IMR-90 (cell line): ENCODE results near the gene GNAI3. TPM values are rescaled to one million over a fixed set of nuclear protein-coding genes. Genes with fewer than 3 reads are reported as not detected.

Experiments used
- ATAC-seq: fragments of 200-7000 bp; cut with Tn5 transposase; 2 replicates; pipeline ENCODE4 v1.9.1; 2020; ENCODE audit warnings: low read depth, mild to moderate bottlenecking, moderate library complexity
- BruUV-seq: library from RNA; stranded (reverse); fragments of 400-500 nt; replicated peaks from 2 replicates; lab custom pipeline; 2021; lab: Mats Ljungman, UMichigan
- CTCF ChIA-PET: fragments of 300-600 bp; formaldehyde crosslinking; extraction: SDS; loops from one replicate; lab custom pipeline; 2021; ENCODE audit warnings: antibody characterized with exemption; lab: Yijun Ruan, JAX
- POLR2A ChIA-PET: fragments of 300-600 bp; sonication (Branson Sonifier 250); formaldehyde crosslinking; loops from one replicate; lab custom pipeline; 2022; ENCODE audit warnings: antibody characterized with exemption; ENCODE audit not compliant: unreplicated experiment; lab: Charles Lee
- DNase-seq: peaks from one replicate; pipeline ENCODE4 v3.0.0; 2013
- H2AFZ ChIP-seq: replicated peaks from 2 replicates; pipeline ENCODE3; 2013; ENCODE audit warnings: low read length, mild to moderate bottlenecking; ENCODE audit not compliant: poor library complexity
- H2AK5ac ChIP-seq: 2 replicates; pipeline ENCODE4 v1.6.1; 2013; ENCODE audit warnings: low read depth, low read length, inconsistent platforms
- H2AK9ac ChIP-seq: replicated peaks from 2 replicates; pipeline ENCODE3; 2013; ENCODE audit warnings: mild to moderate bottlenecking, low read depth, low read length, moderate library complexity; ENCODE audit not compliant: poor library complexity
- H2BK120ac ChIP-seq: 2 replicates; pipeline ENCODE4 v1.6.1; 2013; ENCODE audit warnings: low read depth, low read length, inconsistent platforms
- H2BK15ac ChIP-seq: 3 replicates; pipeline ENCODE4 v1.6.1; 2013; ENCODE audit warnings: low read depth, low read length, inconsistent platforms
- H2BK20ac ChIP-seq: 2 replicates; pipeline ENCODE4 v1.6.1; 2013; ENCODE audit warnings: low read depth, mild to moderate bottlenecking, inconsistent platforms, low read length, moderate library complexity
- H2BK5ac ChIP-seq: 2 replicates; pipeline ENCODE4 v1.6.1; 2013; ENCODE audit warnings: mild to moderate bottlenecking, low read depth, low read length, inconsistent platforms; ENCODE audit not compliant: poor library complexity, severe bottlenecking
- H3K14ac ChIP-seq: replicated peaks from 2 replicates; pipeline ENCODE4 v1.6.1; 2013; ENCODE audit warnings: low read depth, low read length, inconsistent platforms
- H3K18ac ChIP-seq: 2 replicates; pipeline ENCODE4 v1.6.1; 2013; ENCODE audit warnings: low read depth, low read length, control low read depth
- H3K23ac ChIP-seq: 2 replicates; pipeline ENCODE4 v1.6.1; 2013; ENCODE audit warnings: low read depth, low read length, inconsistent platforms
- H3K27ac ChIP-seq: 2 replicates; pipeline ENCODE4 v1.5.1; 2013; ENCODE audit warnings: mild to moderate bottlenecking, control low read depth, low read length; ENCODE audit not compliant: insufficient read depth
- H3K27me3 ChIP-seq: 2 replicates; pipeline ENCODE4 v1.6.1; 2013; ENCODE audit warnings: low read length; ENCODE audit not compliant: control insufficient read depth, insufficient read depth
- H3K36me3 ChIP-seq: 2 replicates; pipeline ENCODE4 v1.6.1; 2013; ENCODE audit warnings: low read length, mixed read lengths; ENCODE audit not compliant: control insufficient read depth, insufficient read depth
- H3K4ac ChIP-seq: 2 replicates; pipeline ENCODE4 v1.6.1; 2013; ENCODE audit warnings: low read depth, low read length, inconsistent platforms
- H3K4me1 ChIP-seq: 2 replicates; pipeline ENCODE4 v1.6.1; 2013; ENCODE audit warnings: low read length, mixed read lengths; ENCODE audit not compliant: control insufficient read depth, insufficient read depth
- H3K4me2 ChIP-seq: 2 replicates; pipeline ENCODE4 v1.6.1; 2013; ENCODE audit warnings: low read depth, mild to moderate bottlenecking, control low read depth, low read length, moderate library complexity
- H3K4me3 ChIP-seq: 2 replicates; pipeline ENCODE4 v1.5.1; 2013; ENCODE audit warnings: low read depth, mild to moderate bottlenecking, control low read depth, low read length, moderate library complexity; ENCODE audit not compliant: insufficient read depth
- H3K56ac ChIP-seq: 2 replicates; pipeline ENCODE4 v1.6.1; 2013; ENCODE audit warnings: low read length, inconsistent platforms; ENCODE audit not compliant: insufficient read depth; ENCODE audit errors: extremely low read depth
- H3K79me1 ChIP-seq, 2 experiments: 2 replicates each; pipeline ENCODE4 v1.6.1; 2013; ENCODE audit warnings: low read length in 2 of 2, inconsistent platforms in 1 of 2, low read depth in 1 of 2
- H3K9ac ChIP-seq: 2 replicates; pipeline ENCODE4 v1.6.1; 2013; ENCODE audit warnings: low read depth, low read length, control low read depth
- H3K9me1 ChIP-seq: 2 replicates; pipeline ENCODE4 v1.6.1; 2013; ENCODE audit warnings: low read length, inconsistent platforms; ENCODE audit not compliant: insufficient read depth
- H3K9me3 ChIP-seq: 2 replicates; pipeline ENCODE4 v1.6.1; 2013; ENCODE audit warnings: low read length; ENCODE audit not compliant: control insufficient read depth, insufficient read depth
- H4K20me1 ChIP-seq: 2 replicates; pipeline ENCODE4 v1.6.1; 2013; ENCODE audit warnings: low read length, inconsistent platforms; ENCODE audit not compliant: insufficient read depth
- H4K5ac ChIP-seq: 2 replicates; pipeline ENCODE4 v1.6.1; 2013; ENCODE audit warnings: mild to moderate bottlenecking, low read depth, low read length, control low read depth
- H4K8ac ChIP-seq, 2 experiments: 2 replicates each; pipeline ENCODE4 v1.6.1; 2013; ENCODE audit warnings: low read depth in 2 of 2, low read length in 2 of 2, control low read depth in 1 of 2, inconsistent platforms in 1 of 2
- H4K91ac ChIP-seq: 2 replicates; pipeline ENCODE4 v1.6.1; 2013; ENCODE audit warnings: low read depth, low read length, inconsistent platforms; ENCODE audit not compliant: insufficient read depth
- BHLHE40 ChIP-seq: fragments of 150-350 bp; IDR thresholded peaks from 2 replicates; pipeline ENCODE4 v1.6.1; 2016; ENCODE audit warnings: mild to moderate bottlenecking, low read depth, low read length
- CHD1 ChIP-seq: IDR thresholded peaks from 2 replicates; pipeline ENCODE4 v1.6.1; 2012; ENCODE audit warnings: low read depth, low read length, improper control_type of control experiment
- CTCF ChIP-seq: conservative IDR thresholded peaks from 2 replicates; pipeline ENCODE4 v1.5.1; 2012; ENCODE audit warnings: mild to moderate bottlenecking, low read depth, low read length, improper control_type of control experiment
- ELK1 ChIP-seq: fragments of 150-350 bp; IDR thresholded peaks from 2 replicates; pipeline ENCODE4 v1.6.1; 2016; ENCODE audit warnings: low read depth, mild to moderate bottlenecking, low read length, moderate library complexity, borderline replicate concordance
- MAFK ChIP-seq: IDR thresholded peaks from 2 replicates; pipeline ENCODE4 v1.6.1; 2012; ENCODE audit warnings: low read depth, low read length, improper control_type of control experiment
- MAZ ChIP-seq: IDR thresholded peaks from 2 replicates; pipeline ENCODE4 v1.6.1; 2012; ENCODE audit warnings: low read depth, mild to moderate bottlenecking, low read length, improper control_type of control experiment, moderate library complexity, borderline replicate concordance
- MXI1 ChIP-seq: IDR thresholded peaks from 2 replicates; pipeline ENCODE4 v1.6.1; 2012; ENCODE audit warnings: low read depth, mild to moderate bottlenecking, low read length, moderate library complexity, borderline replicate concordance
- NFE2L2 ChIP-seq: fragments of 150-350 bp; IDR thresholded peaks from 2 replicates; pipeline ENCODE4 v1.6.1; 2016; ENCODE audit warnings: low read depth, mild to moderate bottlenecking, low read length
- POLR2A ChIP-seq: IDR thresholded peaks from 2 replicates; pipeline ENCODE4 v1.6.1; 2012; ENCODE audit warnings: mild to moderate bottlenecking, low read depth, low read length
- RAD21 ChIP-seq: IDR thresholded peaks from 2 replicates; pipeline ENCODE4 v1.6.1; 2012; ENCODE audit warnings: low read length, improper control_type of control experiment
- RCOR1 ChIP-seq: IDR thresholded peaks from 2 replicates; pipeline ENCODE4 v1.6.1; 2012; ENCODE audit warnings: mild to moderate bottlenecking, low read length, improper control_type of control experiment; ENCODE audit not compliant: insufficient replicate concordance
- RFX5 ChIP-seq: IDR thresholded peaks from 2 replicates; pipeline ENCODE4 v1.8.0; 2012; ENCODE audit warnings: low read depth, mild to moderate bottlenecking, low read length, moderate library complexity
- SMC3 ChIP-seq: fragments of 150-350 bp; IDR thresholded peaks from 2 replicates; pipeline ENCODE4 v1.6.1; 2016; ENCODE audit warnings: low read depth, mild to moderate bottlenecking, antibody characterized with exemption, low read length, moderate library complexity
- USF2 ChIP-seq: fragments of 150-350 bp; IDR thresholded peaks from 2 replicates; pipeline ENCODE4 v1.6.1; 2017; ENCODE audit warnings: mild to moderate bottlenecking, antibody characterized with exemption, low read length, low read depth
- dilution Hi-C: fragments of 300-500 bp; cut with HindIII; formaldehyde crosslinking; loops from one replicate; pipeline ENCODE4 v1.14.3; 2018; ENCODE audit warnings: low sequenced_read_pairs; ENCODE audit not compliant: unreplicated experiment
- in situ Hi-C: fragments of 300-500 bp; cut with MboI; formaldehyde crosslinking; loops from 3 replicates; pipeline ENCODE4 v1.14.3; 2019; ENCODE audit warnings: low sequenced_read_pairs, inconsistent platforms, mixed read lengths
- intact Hi-C: fragments of 100-400 bp; cut with micrococcal nuclease; formaldehyde crosslinking; loops from 2 replicates; pipeline ENCODE4 v1.10.0; 2022
- polyA plus RNA-seq, 3 experiments: library from polyadenylated mRNA; depleted of rRNA; stranded (reverse); fragments of >200 nt; gene quantifications; 2 replicates each; pipeline ENCODE4 v1.2.3, GENCODE V29; 2012; ENCODE audit warnings: low replicate concordance in 1 of 3
- total RNA-seq: library from RNA; depleted of rRNA; stranded (reverse); fragments of >200 nt; gene quantifications from 2 replicates; pipeline ENCODE4 v1.2.3, GENCODE V29; 2012

Gene GNAI3
- total and polyA plus RNA-seq, 2 of the 4 experiments (the other 2 are of a cell fraction): 5.9 to 14.9 TPM

GRCh38 chr1:109559995-109560394, 11.6 kb downstream of the GNAI3 start:
- no peak overlapping the region for H3K14ac ChIP-seq
- no peak overlapping the region for H3K27ac ChIP-seq
- intact Hi-C loops (loop anchor here (5.0 kb wide), 1 partner anchor 37 kb away; no protein-coding TSS in a partner anchor), dilution Hi-C loops (no loop called here), in situ Hi-C loops (no loop called here)
- no peak overlapping the region for H2AK5ac ChIP-seq
- no peak overlapping the region for H2BK120ac ChIP-seq
- no peak overlapping the region for H3K4ac ChIP-seq
- H3K23ac ChIP-seq: peak overlapping the region; percentile 20; the same call in 1 of the 2 replicates
- ChIA-PET POLR2A (no interaction called here), CTCF (interaction anchor here (0.9 to 1.2 kb wide), 2 partner anchors 9 to 27 kb away, joined by 3 read pairs; no protein-coding TSS in a partner anchor)
- peak overlapping the region; percentile 39; the same call in 1 of the 2 replicates for H3K4me2 ChIP-seq
- no peak overlapping the region for H4K5ac ChIP-seq
- H3K27me3 ChIP-seq: no peaks in the 10 kb centered on the region
- H4K8ac ChIP-seq: no peak overlapping the region
- no peak overlapping the region for H2AK9ac ChIP-seq
- H3K9me3 ChIP-seq: no peaks in the 10 kb centered on the region
- H2BK5ac ChIP-seq: no peak overlapping the region
- H3K4me1 ChIP-seq: peaks cover 15% of the 10 kb centered on the region
- H3K4me3 ChIP-seq: no peak overlapping the region
- no peak for TF ChIP-seq MAFK
- TF ChIP-seq MAZ: no peak
- TF ChIP-seq BHLHE40: no peak
- no peak for TF ChIP-seq CTCF
- no peak for TF ChIP-seq CHD1
- no peak for TF ChIP-seq RAD21
- no peak for TF ChIP-seq USF2
- no peak for TF ChIP-seq RFX5
- no peak for TF ChIP-seq ELK1
- no peak for TF ChIP-seq MXI1
- no peak for TF ChIP-seq RCOR1
- no peak for TF ChIP-seq NFE2L2
- TF ChIP-seq SMC3: no peak
- TF ChIP-seq POLR2A: no peak
- ATAC-seq (no peak), DNase-seq (no peak)
- peaks cover 0 to 67% of the 10 kb centered on the region in 2 experiments; a peak in 2 of 4 replicates for H3K79me1 ChIP-seq
- H4K20me1 ChIP-seq: peaks cover 96% of the 10 kb centered on the region
- H2BK20ac ChIP-seq: no peak overlapping the region
- BruUV-seq: no TSS peak
- no peak overlapping the region for H2AFZ ChIP-seq
- no peak overlapping the region for H4K91ac ChIP-seq
- H3K56ac ChIP-seq: no peak overlapping the region
- H3K18ac ChIP-seq: no peak overlapping the region
- no peak overlapping the region for H3K9ac ChIP-seq
- H2BK15ac ChIP-seq: no peak overlapping the region
- H3K9me1 ChIP-seq: peaks cover 19% of the 10 kb centered on the region
- H3K36me3 ChIP-seq: peaks cover 1% of the 10 kb centered on the region; the same call in 1 of the 2 replicates
